Measurements from ENCODE around the gene BCAS3.

DNA sequence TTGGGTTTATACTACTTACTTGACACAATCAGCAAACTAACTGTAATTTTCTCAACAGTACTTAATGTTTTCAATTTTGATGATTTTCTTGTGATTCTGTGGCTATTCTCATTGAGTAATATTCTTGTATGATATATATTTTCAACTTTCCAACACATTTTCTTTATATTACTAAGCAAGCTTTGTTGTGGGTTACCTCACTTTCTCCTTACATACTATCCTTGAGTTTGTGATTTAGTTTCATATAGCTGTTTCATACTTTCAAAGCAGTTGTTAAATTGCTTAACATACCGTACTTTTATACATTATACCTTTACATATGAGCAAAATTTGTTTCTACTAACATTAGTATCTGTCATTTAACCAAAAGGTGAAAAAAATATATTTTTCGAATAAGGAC lies 197.1 kb downstream of the BCAS3 start:
- TF ChIP-seq TOX (CRISPR knock-in tag; IDR thresholded peaks at IDR 0.05; ENCODE audit: borderline replicate concordance) (no peak), ZNF565 (CRISPR knock-in tag; conservative IDR thresholded peaks at IDR 0.05; ENCODE audit: low read depth) (no peak), RARB (CRISPR knock-in tag; IDR thresholded peaks at IDR 0.05) (no peak), ARNTL (CRISPR knock-in tag; IDR thresholded peaks at IDR 0.05; ENCODE audit: borderline replicate concordance, low read depth) (no peak), ZC3H10 (CRISPR knock-in tag; IDR thresholded peaks at IDR 0.05) (no peak), BACH2 (CRISPR knock-in tag; IDR thresholded peaks at IDR 0.05; ENCODE audit: borderline replicate concordance) (no peak), SNAI2 (CRISPR knock-in tag; IDR thresholded peaks at IDR 0.05) (no peak)
- TF ChIP-seq, protein P1, sequence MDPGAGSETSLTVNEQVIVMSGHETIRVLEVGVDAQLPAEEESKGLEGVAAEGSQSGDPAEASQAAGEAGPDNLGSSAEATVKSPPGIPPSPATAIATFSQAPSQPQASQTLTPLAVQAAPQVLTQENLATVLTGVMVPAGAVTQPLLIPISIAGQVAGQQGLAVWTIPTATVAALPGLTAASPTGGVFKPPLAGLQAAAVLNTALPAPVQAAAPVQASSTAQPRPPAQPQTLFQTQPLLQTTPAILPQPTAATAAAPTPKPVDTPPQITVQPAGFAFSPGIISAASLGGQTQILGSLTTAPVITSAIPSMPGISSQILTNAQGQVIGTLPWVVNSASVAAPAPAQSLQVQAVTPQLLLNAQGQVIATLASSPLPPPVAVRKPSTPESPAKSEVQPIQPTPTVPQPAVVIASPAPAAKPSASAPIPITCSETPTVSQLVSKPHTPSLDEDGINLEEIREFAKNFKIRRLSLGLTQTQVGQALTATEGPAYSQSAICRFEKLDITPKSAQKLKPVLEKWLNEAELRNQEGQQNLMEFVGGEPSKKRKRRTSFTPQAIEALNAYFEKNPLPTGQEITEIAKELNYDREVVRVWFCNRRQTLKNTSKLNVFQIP (CRISPR knock-in tag; IDR thresholded peaks at IDR 0.05; ENCODE audit: borderline replicate concordance, low read depth) = no peak
- TF ChIP-seq, protein P2, sequence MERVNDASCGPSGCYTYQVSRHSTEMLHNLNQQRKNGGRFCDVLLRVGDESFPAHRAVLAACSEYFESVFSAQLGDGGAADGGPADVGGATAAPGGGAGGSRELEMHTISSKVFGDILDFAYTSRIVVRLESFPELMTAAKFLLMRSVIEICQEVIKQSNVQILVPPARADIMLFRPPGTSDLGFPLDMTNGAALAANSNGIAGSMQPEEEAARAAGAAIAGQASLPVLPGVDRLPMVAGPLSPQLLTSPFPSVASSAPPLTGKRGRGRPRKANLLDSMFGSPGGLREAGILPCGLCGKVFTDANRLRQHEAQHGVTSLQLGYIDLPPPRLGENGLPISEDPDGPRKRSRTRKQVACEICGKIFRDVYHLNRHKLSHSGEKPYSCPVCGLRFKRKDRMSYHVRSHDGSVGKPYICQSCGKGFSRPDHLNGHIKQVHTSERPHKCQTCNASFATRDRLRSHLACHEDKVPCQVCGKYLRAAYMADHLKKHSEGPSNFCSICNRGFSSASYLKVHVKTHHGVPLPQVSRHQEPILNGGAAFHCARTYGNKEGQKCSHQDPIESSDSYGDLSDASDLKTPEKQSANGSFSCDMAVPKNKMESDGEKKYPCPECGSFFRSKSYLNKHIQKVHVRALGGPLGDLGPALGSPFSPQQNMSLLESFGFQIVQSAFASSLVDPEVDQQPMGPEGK (CRISPR knock-in tag; IDR thresholded peaks at IDR 0.05; ENCODE audit: borderline replicate concordance) = no peak
